Stomach (tissue), 9 donors: Measurements from ENCODE around the gene B3GNT2. TPM values are rescaled to one million over a fixed set of nuclear protein-coding genes. Genes with fewer than 3 reads are reported as not detected.

ENCODE experiments used
- DNase-seq, 2 donors: peaks; one replicate each; pipeline versions ENCODE4 v3.0.0 to v3.0.0-alpha.2; 2013 to 2019
- H3K27ac ChIP-seq, 5 donors: fragments of 200-600 bp in 4 of 5; sonication (generic) in 4 of 5; one replicate each; pipeline ENCODE4 v1.5.1; 2013 to 2019; ENCODE audit warnings: mild to moderate bottlenecking in 1 of 5, moderate library complexity in 1 of 5
- H3K27me3 ChIP-seq, 3 donors: fragments of 200-600 bp; sonication (generic); one replicate each; pipeline ENCODE4 v1.5.1; 2017 to 2019; ENCODE audit warnings: mixed run types in 1 of 3
- H3K36me3 ChIP-seq, 4 donors: fragments of 200-600 bp; sonication (generic); 1 replicate in 3 of 4; 2 replicates in 1 of 4; pipeline ENCODE4 v1.5.1; 2016 to 2019
- H3K4me1 ChIP-seq, 4 donors: fragments of 200-600 bp; sonication (generic); one replicate each; pipeline ENCODE4 v1.5.1; 2016 to 2019
- H3K4me3 ChIP-seq, 4 donors: fragments of 200-600 bp; sonication (generic) in 3 of 4; one replicate each; pipeline ENCODE4 v1.5.1; 2016 to 2019; ENCODE audit warnings: mild to moderate bottlenecking in 1 of 4
- H3K9me3 ChIP-seq, 4 donors: fragments of 200-600 bp; sonication (generic); one replicate each; pipeline ENCODE4 v1.5.1; 2016 to 2019
- EP300 ChIP-seq: sonication (generic); formaldehyde crosslinking; IDR thresholded peaks from one replicate; pipeline ENCODE4 v1.6.1; 2017; ENCODE audit warnings: antibody characterized with exemption
- POLR2A ChIP-seq, 4 donors: fragments of 450-650 bp; IDR thresholded peaks; one replicate each; pipeline ENCODE4 v1.6.1; 2016; ENCODE audit warnings: antibody characterized with exemption in 4 of 4, control low read depth in 2 of 4, mild to moderate bottlenecking in 1 of 4, moderate library complexity in 1 of 4
- POLR2AphosphoS5 ChIP-seq, 3 donors: sonication (generic); formaldehyde crosslinking; IDR thresholded peaks; one replicate each; pipeline ENCODE4 v1.6.1; 2016; ENCODE audit warnings: antibody characterized with exemption in 3 of 3
- WGBS, 5 donors: extraction: QIAGEN DNeasy Blood & Tissue Kit in 3 of 5; methylation state at CpG; one replicate each; pipeline versions ENCODE4 v1.1.5 to v1.1.7; 2013 to 2018; 5-methylcytosine and 5-hydroxymethylcytosine counted together
- intact Hi-C: fragments of 100-400 bp; cut with DNase I; formaldehyde crosslinking; loops from one replicate; pipeline ENCODE4 v1.15.1; 2023; ENCODE audit warnings: low total_unique reads
- polyA plus RNA-seq, 3 donors: library from polyadenylated mRNA; stranded (reverse); fragments of 200-250 nt; gene quantifications; one replicate each; pipeline ENCODE4 v1.2.3, GENCODE V29; 2013
- total RNA-seq, 5 donors: library from RNA; depleted of rRNA; stranded (reverse); fragments of >200 nt; gene quantifications; one replicate each; pipeline versions ENCODE4 v1.1.0 to v1.2.3, GENCODE V29; 2014 to 2016
- TF ChIP-seq, protein P1 (sequence below), 7 experiments: fragments of 450-650 bp in 4 of 7; fragments of 200-600 bp in 3 of 7; sonication (generic) in 3 of 7; IDR thresholded peaks; one replicate each; pipeline ENCODE4 v1.5.1; 2016 to 2019; ENCODE audit warnings: antibody characterized with exemption in 7 of 7, control low read depth in 2 of 7, mild to moderate bottlenecking in 1 of 7
- donor health status: healthy with polysubstance abuse.
- donor health status: Bipolar disorder and iron deficiency.
- donor health status: healthy.

The B3GNT2 gene
- total and polyA plus RNA-seq, 8 donors = 6.6 to 62.5 (median 19.6) TPM

DNA sequence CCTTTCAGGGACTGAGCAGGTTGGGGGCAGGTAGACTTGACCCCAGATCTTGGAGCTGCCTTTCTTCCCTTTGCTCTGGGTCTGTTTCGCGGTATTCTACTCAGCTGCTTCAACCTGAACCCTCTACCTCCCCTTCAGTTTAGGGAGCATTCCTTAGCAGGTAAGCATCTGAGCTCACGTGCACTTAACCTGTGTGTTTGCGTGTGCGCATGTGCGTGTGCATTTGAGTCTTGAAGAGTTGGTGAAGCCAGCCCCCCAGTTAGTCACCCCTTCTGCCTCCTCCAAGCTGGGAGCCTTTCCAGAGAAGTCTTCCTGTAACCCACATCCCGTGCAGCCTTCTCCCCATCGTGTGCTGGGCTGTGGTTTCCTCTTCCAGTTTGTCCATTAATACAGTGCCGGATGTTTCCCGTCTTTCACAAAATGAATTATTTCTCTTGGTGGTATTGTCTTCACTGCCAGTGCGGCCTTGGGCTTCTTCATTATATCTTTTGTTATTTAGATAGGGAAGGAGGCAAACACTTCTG lies 33.2 kb downstream of the B3GNT2 start:
- peaks cover 0 to 25% (median 18%) of the 10 kb centered on the region in 4 donors for H3K36me3 ChIP-seq
- intact Hi-C loops = no loop called here
- no peak for DNase-seq
- no peaks in the 10 kb centered on the region for H3K9me3 ChIP-seq
- TF ChIP-seq EP300 (no peak), POLR2AphosphoS5 (IDR thresholded peaks at IDR 0.05) (no peak), POLR2A (IDR thresholded peaks at IDR 0.05) (no peak)
- TF ChIP-seq, protein P1, sequence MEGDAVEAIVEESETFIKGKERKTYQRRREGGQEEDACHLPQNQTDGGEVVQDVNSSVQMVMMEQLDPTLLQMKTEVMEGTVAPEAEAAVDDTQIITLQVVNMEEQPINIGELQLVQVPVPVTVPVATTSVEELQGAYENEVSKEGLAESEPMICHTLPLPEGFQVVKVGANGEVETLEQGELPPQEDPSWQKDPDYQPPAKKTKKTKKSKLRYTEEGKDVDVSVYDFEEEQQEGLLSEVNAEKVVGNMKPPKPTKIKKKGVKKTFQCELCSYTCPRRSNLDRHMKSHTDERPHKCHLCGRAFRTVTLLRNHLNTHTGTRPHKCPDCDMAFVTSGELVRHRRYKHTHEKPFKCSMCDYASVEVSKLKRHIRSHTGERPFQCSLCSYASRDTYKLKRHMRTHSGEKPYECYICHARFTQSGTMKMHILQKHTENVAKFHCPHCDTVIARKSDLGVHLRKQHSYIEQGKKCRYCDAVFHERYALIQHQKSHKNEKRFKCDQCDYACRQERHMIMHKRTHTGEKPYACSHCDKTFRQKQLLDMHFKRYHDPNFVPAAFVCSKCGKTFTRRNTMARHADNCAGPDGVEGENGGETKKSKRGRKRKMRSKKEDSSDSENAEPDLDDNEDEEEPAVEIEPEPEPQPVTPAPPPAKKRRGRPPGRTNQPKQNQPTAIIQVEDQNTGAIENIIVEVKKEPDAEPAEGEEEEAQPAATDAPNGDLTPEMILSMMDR (IDR thresholded peaks at IDR 0.05) = no peak
- no peak overlapping the region for H3K4me3 ChIP-seq
- H3K27me3 ChIP-seq = no peaks in the 10 kb centered on the region
- no peak overlapping the region for H3K27ac ChIP-seq
- WGBS, 5 donors = 79 to 90% (median 80%) methylated on average over 11 of the region's 11 CpGs
- H3K4me1 ChIP-seq = no peaks in the 10 kb centered on the region

DNA sequence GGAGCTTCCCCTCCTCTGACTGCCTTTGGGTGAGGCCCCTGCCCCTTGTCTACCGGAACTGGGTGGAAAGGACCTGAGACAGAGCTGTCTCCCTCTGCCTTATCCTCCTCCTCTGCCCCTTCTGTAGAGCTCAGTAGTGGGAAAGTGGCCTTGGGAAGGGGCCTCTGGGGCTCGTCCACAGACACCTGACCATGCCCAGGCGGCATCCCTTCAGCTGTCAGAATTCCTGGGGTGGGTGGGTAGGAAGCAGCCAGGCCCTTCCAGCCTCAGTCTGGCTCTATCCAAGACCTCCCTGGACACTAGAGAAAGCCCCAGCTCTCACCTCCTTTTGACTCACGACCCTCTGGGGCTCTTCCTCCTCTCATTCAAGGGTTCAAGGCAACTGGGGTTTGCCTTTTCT lies 35.6 kb downstream of the B3GNT2 start:
- WGBS, 5 donors = 69 to 84% (median 82%) methylated on average over 4 of the region's 4 CpGs
- Histone ChIP-seq H3K4me3 (no peak overlapping the region), H3K4me1 (no peaks in the 10 kb centered on the region), H3K27me3 (no peaks in the 10 kb centered on the region), H3K9me3 (no peaks in the 10 kb centered on the region), H3K36me3 (peaks cover 0 to 8% (median 3%) of the 10 kb centered on the region in 4 donors), H3K27ac (no peak overlapping the region)
- no peak for TF ChIP-seq EP300
- TF ChIP-seq, protein P1 (IDR thresholded peaks at IDR 0.05) = no peak
- no peak for TF ChIP-seq POLR2AphosphoS5 (IDR thresholded peaks at IDR 0.05)
- TF ChIP-seq POLR2A (IDR thresholded peaks at IDR 0.05) = no peak
- no peak for DNase-seq
- intact Hi-C loops = no loop called here

DNA sequence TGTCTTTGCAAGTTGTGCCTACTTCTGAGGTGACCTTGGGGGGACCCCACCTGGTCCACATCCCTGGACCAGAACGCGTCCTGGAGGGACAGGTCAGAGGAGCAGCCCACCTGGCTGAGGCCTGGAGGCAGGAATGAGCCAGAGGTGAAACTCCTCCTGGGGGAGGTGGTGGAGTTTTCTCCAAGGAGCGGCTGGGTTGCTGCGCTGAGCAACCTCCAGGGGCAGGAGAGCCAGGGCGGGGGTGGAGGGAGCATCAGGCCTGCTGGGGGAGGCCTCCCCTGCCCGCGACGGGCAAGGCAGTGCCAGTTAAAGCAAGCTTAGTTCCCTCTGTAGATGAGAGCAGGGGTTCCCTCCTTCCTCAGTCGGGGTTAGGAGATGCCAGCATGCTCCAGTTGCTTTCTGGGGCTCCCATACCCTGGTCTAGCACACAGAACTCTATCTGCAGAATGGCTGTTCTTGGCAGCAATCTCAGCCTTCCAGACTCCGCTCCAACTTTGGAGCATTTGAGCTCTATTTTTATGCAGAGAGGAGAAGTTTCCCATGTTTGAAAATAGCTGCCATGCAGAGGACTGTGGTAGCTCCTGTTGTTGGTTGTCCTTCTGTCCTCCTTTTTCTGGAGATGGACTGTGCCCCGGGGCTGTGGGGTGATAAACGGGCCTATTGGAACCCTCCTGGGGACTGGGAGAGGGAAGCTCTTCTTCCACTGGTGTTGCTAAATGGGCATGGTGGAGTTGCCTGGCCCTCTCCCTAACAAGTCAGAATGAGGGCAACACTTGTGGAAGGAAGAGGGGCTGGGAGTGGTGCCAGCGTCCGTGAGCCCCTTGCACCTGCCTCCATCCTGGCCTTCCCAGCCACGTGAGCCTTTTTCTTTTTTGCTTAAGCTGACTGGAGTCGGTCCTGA lies 39.1 kb downstream of the B3GNT2 start:
- WGBS, 5 donors = 81 to 89% (median 87%) methylated on average over 15 to 16 of the region's 16 CpGs
- DNase-seq = no peak
- no peaks in the 10 kb centered on the region for H3K9me3 ChIP-seq
- no peak overlapping the region for H3K27ac ChIP-seq
- no peak overlapping the region for H3K4me3 ChIP-seq
- H3K27me3 ChIP-seq = no peaks in the 10 kb centered on the region
- no peaks in the 10 kb centered on the region for H3K36me3 ChIP-seq
- H3K4me1 ChIP-seq = no peaks in the 10 kb centered on the region
- no peak for TF ChIP-seq POLR2A (IDR thresholded peaks at IDR 0.05)
- TF ChIP-seq EP300 = no peak
- TF ChIP-seq, protein P1 (IDR thresholded peaks at IDR 0.05) = no peak
- TF ChIP-seq POLR2AphosphoS5 (IDR thresholded peaks at IDR 0.05) = no peak
- intact Hi-C loops = no loop called here

DNA sequence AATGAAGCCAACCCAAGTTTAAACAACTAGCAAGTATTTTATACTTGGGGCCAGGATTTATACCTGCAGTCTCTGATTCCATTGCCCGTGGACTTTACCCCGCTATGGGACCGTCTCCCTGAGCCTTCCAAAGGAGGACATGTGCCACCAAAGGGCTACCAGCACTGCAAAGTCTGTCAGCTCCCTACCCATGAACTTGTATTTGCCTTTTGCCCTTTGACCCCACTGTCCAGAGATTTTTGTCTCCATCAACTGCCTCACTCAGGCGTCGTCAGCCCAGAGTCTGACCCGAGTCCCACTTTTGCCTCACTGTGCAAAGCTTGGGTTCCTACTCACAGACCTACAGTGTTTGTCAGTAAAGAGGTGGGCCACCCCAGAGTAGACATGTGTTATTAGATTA lies 40.6 kb downstream of the B3GNT2 start:
- Histone ChIP-seq H3K9me3 (no peaks in the 10 kb centered on the region), H3K4me1 (no peaks in the 10 kb centered on the region), H3K4me3 (no peak overlapping the region), H3K36me3 (no peaks in the 10 kb centered on the region), H3K27me3 (no peaks in the 10 kb centered on the region), H3K27ac (no peak overlapping the region)
- WGBS, 5 donors = 87 to 97% (median 94%) methylated on average over 6 of the region's 6 CpGs
- no peak for DNase-seq
- intact Hi-C loops = no loop called here
- TF ChIP-seq EP300 = no peak
- no peak for TF ChIP-seq POLR2AphosphoS5 (IDR thresholded peaks at IDR 0.05)
- TF ChIP-seq, protein P1 (IDR thresholded peaks at IDR 0.05) = no peak
- no peak for TF ChIP-seq POLR2A (IDR thresholded peaks at IDR 0.05)
